GM21825 (cell line): Measurements from ENCODE around the gene FARS2.

Source experiments
- ATAC-seq: cut with Tn5 transposase; IDR thresholded peaks from one replicate; pipeline ENCODE4 v1.9.1; 2021; ENCODE audit warnings: mild to moderate bottlenecking, moderate library complexity; ENCODE audit not compliant: unreplicated experiment

Gene FARS2

GRCh38 chr6:5365436-5366195 lies 104.3 kb downstream of the FARS2 start:
- no peak for ATAC-seq

GRCh38 chr6:5366941-5367340 lies 105.6 kb downstream of the FARS2 start:
- no peak for ATAC-seq

GRCh38 chr6:5367510-5367909 lies 106.2 kb downstream of the FARS2 start:
- no peak for ATAC-seq

GRCh38 chr6:5373430-5373829 lies 112.1 kb downstream of the FARS2 start:
- no peak for ATAC-seq

DNA sequence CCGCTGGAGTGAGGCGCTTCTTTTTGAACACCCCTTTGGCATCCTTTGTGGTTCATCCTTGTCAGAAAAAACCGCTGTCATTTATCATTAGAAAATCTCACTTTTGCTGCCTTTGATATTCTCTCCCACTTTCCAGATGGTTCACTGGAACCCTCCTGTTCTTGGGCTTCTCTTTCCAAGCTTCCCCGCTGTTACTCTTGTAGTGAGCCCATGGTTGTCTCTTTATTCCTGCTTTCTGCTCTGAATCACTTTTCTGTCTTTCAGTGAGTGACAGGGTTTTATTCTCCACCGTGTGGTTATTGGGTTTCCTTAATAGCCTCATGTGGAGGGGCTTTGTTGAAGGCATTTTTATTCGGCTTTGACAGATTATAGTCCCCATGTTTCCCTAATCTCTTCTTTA lies 117.0 kb downstream of the FARS2 start:
- ATAC-seq = no peak

DNA sequence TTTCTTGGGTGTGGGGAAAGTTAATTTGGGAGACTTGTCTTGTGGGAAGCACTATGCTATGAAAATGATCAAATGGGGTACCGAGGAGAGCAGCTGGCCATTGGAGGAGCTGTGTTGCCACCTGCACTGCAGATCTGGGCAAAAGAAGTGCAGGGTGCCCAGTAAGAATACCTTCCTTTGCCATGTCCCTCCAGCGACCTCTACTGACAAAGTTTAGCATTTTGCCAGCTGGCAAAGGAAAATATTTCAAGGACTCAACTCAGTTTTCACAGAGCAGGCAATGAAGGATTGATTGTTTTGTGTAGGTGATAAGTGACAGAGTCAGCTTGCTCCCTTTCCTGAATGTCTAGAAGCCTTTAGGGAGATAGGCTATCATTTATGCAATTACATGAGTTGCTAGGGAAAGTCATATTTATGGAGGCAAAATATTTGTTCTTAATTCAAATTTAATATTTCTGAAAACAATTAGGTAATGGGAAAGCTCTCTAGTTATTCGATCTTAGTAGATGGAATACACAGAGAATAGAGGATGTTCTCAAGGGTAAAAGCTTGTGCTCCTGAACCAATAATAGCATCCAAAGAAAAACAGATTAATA lies 118.4 kb downstream of the FARS2 start:
- ATAC-seq = no peak

DNA sequence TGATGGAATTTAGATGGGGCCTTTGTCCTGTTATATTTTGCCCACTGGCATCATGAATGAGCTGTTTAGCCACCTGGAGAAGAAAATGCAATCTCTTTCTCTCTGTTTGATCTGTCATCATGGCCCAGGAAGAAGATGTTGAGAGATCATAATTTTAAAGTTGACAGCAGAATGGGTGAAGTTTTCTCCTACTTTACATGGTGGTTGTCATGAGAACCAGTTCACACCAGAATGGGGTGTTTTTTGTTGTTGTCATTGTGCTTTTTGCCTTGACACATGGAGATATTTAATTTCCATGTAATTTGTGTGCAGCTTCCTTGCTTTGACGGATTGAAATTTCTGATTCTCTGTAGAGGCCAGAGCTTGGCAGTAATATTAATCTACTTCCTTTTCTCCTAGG lies 122.5 kb downstream of the FARS2 start:
- ATAC-seq = no peak

DNA sequence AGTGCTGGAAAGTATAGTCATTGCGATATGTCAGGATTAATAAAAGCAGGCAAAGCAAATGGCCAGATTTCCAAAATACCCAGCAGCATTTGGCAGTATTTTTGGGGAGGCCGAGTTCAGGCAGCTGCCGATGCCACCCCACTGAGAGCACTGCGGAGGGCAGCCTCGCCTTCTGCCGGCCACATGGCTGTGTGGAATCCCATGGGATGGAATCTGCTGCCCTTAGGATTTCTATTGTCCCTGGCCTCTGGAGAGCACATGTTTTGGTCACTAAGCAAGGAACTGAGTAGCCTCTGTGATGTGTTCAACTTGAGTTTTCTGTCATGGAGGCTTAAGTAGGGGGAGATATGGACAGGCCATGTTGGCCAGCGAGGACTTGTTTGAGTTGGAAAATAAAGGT lies 123.0 kb downstream of the FARS2 start:
- ATAC-seq = no peak

- no peak for ATAC-seq
Measured at GRCh38 chr6:5388326-5388725, 127.0 kb downstream of the FARS2 start.

- no peak for ATAC-seq
Measured at GRCh38 chr6:5389086-5389745, 127.9 kb downstream of the FARS2 start.

DNA sequence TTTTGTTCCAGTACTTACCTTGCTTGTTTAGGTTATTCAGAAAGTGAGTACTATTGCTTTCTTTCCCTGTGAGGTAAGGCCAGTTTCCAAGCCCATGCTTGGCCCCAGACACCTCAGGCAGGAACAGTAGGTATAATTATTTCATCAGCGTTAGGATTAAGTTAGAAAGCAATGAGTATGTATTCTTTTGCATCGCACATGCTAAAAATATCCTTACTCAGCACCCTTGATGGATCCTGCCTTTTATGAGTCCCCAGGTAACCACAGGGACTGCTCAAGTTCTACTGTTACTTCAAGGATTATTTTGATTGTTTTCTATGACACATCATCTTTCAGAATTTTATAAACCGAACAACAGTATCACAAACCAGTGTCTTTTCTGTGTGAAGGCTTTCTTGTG lies 128.9 kb downstream of the FARS2 start:
- no peak for ATAC-seq

DNA sequence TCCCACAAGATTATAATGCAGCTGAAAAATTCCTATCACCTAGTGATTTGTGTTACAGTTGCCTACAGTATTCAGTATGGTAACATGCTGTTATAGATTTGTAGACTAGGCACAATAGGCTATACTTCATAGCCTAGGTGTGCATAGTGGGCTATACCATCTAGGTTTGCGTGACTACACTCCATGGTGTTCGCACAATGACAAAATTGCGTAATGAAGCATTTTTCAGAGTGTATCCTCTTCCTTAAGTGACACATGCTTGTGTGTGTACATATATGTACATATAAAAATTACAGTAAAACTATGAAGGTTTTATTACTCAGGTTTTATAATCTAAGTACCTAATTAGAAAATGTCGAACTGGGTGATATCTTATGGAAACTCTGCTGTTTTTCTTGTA lies 133.0 kb downstream of the FARS2 start:
- ATAC-seq = no peak

- no peak for ATAC-seq
Measured at GRCh38 chr6:5395719-5396118, 134.4 kb downstream of the FARS2 start.

- ATAC-seq = peak; percentile 69
Measured at GRCh38 chr6:5398530-5398929, 137.2 kb downstream of the FARS2 start.

DNA sequence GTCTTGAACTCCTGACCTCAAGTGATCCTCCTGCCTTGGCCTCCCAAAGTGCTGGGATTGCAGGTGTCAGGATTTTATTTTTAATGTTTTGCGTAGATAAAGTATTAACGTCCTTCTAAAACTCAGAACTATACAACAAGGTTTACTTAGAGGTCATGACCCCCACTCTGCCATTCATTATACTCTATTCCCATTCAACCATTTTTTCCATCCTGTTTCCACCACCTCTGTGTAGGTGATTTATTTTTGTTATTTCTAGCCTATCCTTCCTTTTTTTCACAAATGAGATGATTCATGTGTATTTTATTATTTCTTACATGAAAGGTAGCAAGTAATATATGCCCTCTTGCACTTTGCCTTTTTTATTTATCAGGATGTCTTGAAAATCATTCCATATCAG lies 138.1 kb downstream of the FARS2 start:
- ATAC-seq = no peak

- ATAC-seq = no peak
Measured at GRCh38 chr6:5401845-5402738, 140.8 kb downstream of the FARS2 start.

GRCh38 chr6:5403076-5403475 lies 141.8 kb downstream of the FARS2 start:
- ATAC-seq = no peak

- ATAC-seq = no peak
Measured at GRCh38 chr6:5403609-5404008, 142.3 kb downstream of the FARS2 start.

- no peak for ATAC-seq
Measured at GRCh38 chr6:5405976-5406375, 144.7 kb downstream of the FARS2 start.

DNA sequence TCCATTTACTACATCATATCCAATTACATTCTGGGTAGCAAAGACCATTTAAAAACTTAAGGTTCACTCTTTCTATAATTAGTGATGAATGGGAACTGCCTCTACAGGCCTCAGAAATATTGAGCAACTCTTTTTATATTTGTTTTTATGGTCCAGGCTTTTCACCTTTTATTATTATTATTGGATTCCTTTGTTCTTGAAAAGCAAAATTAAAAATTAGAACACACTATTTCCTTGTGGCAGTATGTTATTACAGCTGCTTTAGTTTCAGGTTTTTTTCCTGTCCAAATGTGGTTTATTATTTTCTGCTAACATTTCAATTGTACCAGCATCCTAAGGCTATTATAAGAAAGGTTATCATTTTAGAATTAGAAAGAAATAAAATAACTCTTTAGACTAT lies 150.1 kb downstream of the FARS2 start:
- no peak for ATAC-seq

- no peak for ATAC-seq
Measured at GRCh38 chr6:5412017-5412416, 150.7 kb downstream of the FARS2 start.
